PC-9 (cell line): ENCODE results near the gene EXD3. TPM values are rescaled to one million over a fixed set of nuclear protein-coding genes. Genes with fewer than 3 reads are reported as not detected.
"Not testable (repeated sequence)": the region's sequence is repeated elsewhere in the genome, so short reads cannot be mapped to it uniquely, and the experiment has no call there.

Experiments
- BruUV-seq: library from RNA; stranded (reverse); fragments of 400-500 nt; replicated peaks from 2 replicates; lab custom pipeline; 2021; lab: Mats Ljungman, UMichigan
- CTCF ChIA-PET: fragments of 300-600 bp; sonication (Branson Sonifier 250); formaldehyde crosslinking; loops from one replicate; lab custom pipeline; 2022; ENCODE audit warnings: antibody characterized with exemption; lab: Charles Lee
- POLR2A ChIA-PET: fragments of 300-600 bp; sonication (Branson Sonifier 250); formaldehyde crosslinking; loops from one replicate; lab custom pipeline; 2022; ENCODE audit warnings: antibody characterized with exemption; ENCODE audit not compliant: unreplicated experiment; lab: Charles Lee
- DNase-seq, 2 experiments: peaks; one replicate each; pipeline versions ENCODE4 v3.0.0 to v3.0.0-alpha.2; 2015 to 2022; ENCODE audit warnings: mixed read lengths in 1 of 2
- H2AFZ ChIP-seq: fragments of 200-600 bp; sonication (generic); 2 replicates; pipeline ENCODE4 v1.8.1; 2017; ENCODE audit warnings: antibody characterized with exemption
- H3F3A ChIP-seq: fragments of 200-600 bp; sonication (generic); 2 replicates; pipeline ENCODE4 v1.8.1; 2017; ENCODE audit warnings: antibody characterized with exemption, mild to moderate bottlenecking, low read depth; ENCODE audit not compliant: insufficient read depth
- H3K27ac ChIP-seq: fragments of 200-600 bp; sonication (generic); 2 replicates; pipeline ENCODE4 v1.6.1; 2016; ENCODE audit warnings: mixed run types
- H3K27me3 ChIP-seq: fragments of 200-600 bp; sonication (generic); 2 replicates; pipeline ENCODE4 v1.6.1; 2016; ENCODE audit warnings: low read depth, mixed run types; ENCODE audit not compliant: insufficient read depth
- H3K36me3 ChIP-seq: fragments of 200-600 bp; sonication (generic); 2 replicates; pipeline ENCODE4 v1.6.1; 2016; ENCODE audit warnings: low read depth, mixed run types
- H3K4me1 ChIP-seq: fragments of 200-600 bp; sonication (generic); replicated peaks from 2 replicates; pipeline ENCODE4 v1.6.1; 2016; ENCODE audit warnings: mixed run types; ENCODE audit not compliant: insufficient read depth
- H3K4me2 ChIP-seq: fragments of 200-600 bp; sonication (generic); 2 replicates; pipeline ENCODE4 v1.6.1; 2017; ENCODE audit warnings: mixed run types
- H3K4me3 ChIP-seq: fragments of 200-600 bp; sonication (generic); 2 replicates; pipeline ENCODE4 v1.6.1; 2016; ENCODE audit warnings: mixed run types
- H3K79me2 ChIP-seq: fragments of 200-600 bp; sonication (generic); 2 replicates; pipeline ENCODE4 v1.6.1; 2017; ENCODE audit warnings: low read depth, mixed run types
- H3K9me2 ChIP-seq: fragments of 200-600 bp; sonication (generic); 2 replicates; pipeline ENCODE4 v1.8.1; 2017; ENCODE audit warnings: mild to moderate bottlenecking; ENCODE audit not compliant: insufficient read depth
- H3K9me3 ChIP-seq: fragments of 200-600 bp; sonication (generic); 2 replicates; pipeline ENCODE4 v1.8.1; 2016; ENCODE audit warnings: low read depth; ENCODE audit not compliant: insufficient read depth
- H4K20me1 ChIP-seq: fragments of 200-600 bp; sonication (generic); 2 replicates; pipeline ENCODE4 v1.8.1; 2017; ENCODE audit not compliant: insufficient read depth
- EZH2 ChIP-seq: fragments of 200-600 bp; sonication (generic); IDR thresholded peaks from 2 replicates; pipeline ENCODE4 v1.8.0; 2017; ENCODE audit warnings: antibody characterized with exemption, low read depth
- intact Hi-C: fragments of 100-400 bp; cut with micrococcal nuclease; formaldehyde crosslinking; loops from one replicate; pipeline ENCODE4 v1.10.0; 2022; ENCODE audit not compliant: unreplicated experiment
- microRNA-seq: library from miRNA; unstranded; fragments of <30 nt; microRNA quantifications from one replicate; pipeline ENCODE4 v1.2.0, GENCODE V29; 2021; ENCODE audit warnings: borderline number of aligned reads, borderline replicate concordance
- total RNA-seq: library from RNA; stranded (reverse); gene quantifications from 2 replicates; pipeline ENCODE4 v1.2.3, GENCODE V29; 2021
- TF ChIP-seq, protein P1 (sequence below): fragments of 200-600 bp; sonication (generic); conservative IDR thresholded peaks from 2 replicates; pipeline ENCODE4 v1.6.1; 2017; ENCODE audit warnings: mixed run types, antibody characterized with exemption, mild to moderate bottlenecking, moderate library complexity

Gene EXD3
- total RNA-seq, 1 experiment from 2014 or later, result 23.7 TPM

DNA sequence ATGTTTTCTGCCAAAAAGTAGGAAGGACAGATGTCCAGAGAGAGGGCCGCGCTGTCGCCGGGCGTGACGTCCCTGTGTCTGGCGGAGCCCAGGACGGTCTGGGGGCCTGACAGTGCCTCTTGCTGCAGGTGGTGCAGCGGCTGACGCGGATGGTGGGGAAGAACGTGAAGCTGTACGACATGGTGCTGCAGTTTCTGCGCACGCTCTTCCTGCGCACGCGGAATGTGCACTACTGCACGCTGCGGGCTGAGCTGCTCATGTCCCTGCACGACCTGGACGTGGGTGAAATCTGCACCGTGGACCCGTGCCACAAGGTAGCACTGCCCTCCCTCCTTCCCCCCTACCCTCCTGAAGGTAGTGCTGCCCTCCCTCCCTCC is 160.1 kb downstream of the EXD3 start:
- intact Hi-C loops, result no loop called here
- Histone ChIP-seq H3K27ac (no peak overlapping the region), H3K9me2 (no peaks in the 10 kb centered on the region), H4K20me1 (no peaks in the 10 kb centered on the region; the same call in 1 of the 2 replicates), H3F3A (peaks cover 17% of the 10 kb centered on the region), H2AFZ (no peak overlapping the region), H3K36me3 (no peaks in the 10 kb centered on the region), H3K4me1 (no peaks in the 10 kb centered on the region), H3K9me3 (no peaks in the 10 kb centered on the region), H3K27me3 (no peaks in the 10 kb centered on the region), H3K4me2 (no peak overlapping the region), H3K79me2 (no peaks in the 10 kb centered on the region), H3K4me3 (no peak overlapping the region)
- TF ChIP-seq EZH2, result no peak
- TF ChIP-seq, protein P1, sequence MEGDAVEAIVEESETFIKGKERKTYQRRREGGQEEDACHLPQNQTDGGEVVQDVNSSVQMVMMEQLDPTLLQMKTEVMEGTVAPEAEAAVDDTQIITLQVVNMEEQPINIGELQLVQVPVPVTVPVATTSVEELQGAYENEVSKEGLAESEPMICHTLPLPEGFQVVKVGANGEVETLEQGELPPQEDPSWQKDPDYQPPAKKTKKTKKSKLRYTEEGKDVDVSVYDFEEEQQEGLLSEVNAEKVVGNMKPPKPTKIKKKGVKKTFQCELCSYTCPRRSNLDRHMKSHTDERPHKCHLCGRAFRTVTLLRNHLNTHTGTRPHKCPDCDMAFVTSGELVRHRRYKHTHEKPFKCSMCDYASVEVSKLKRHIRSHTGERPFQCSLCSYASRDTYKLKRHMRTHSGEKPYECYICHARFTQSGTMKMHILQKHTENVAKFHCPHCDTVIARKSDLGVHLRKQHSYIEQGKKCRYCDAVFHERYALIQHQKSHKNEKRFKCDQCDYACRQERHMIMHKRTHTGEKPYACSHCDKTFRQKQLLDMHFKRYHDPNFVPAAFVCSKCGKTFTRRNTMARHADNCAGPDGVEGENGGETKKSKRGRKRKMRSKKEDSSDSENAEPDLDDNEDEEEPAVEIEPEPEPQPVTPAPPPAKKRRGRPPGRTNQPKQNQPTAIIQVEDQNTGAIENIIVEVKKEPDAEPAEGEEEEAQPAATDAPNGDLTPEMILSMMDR, result no peak
- POLR2A ChIA-PET, result no interaction called here
- CTCF ChIA-PET, result no interaction called here
- BruUV-seq, result no TSS peak
- no peak for DNase-seq

DNA sequence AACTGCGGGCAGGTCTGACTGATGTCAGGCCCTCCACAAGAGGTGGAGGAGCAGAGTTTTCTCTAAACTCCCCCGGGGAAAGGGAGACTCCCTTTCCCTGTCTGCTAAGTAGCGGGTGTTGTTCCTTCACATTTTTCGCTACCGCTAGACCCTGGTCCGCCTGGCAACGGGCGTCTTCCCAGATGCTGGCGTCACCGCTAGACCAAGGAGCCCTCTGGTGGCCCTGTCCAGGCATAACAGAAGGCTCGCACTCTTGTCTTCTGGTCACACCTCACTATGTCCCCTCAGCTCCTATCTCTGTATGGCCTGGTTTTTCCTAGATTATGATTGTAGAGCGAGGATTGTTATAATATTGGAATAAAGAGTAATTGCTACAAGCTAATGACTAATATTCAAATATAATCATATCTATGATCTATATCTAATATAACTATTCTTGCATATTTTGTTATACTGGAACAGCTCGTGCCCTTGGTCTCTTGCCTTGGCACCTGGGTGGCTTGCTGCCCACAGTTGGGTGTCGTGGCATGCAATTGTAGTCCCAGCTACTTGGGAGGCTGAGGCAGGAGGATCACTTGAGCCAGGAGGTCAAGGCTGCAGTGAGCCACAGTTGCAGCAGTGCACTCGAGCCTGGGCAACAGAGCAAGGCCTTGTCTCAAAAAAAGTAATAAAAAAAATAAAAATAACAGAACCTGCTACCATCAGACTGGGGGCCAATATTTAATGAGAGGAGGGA is 160.6 kb downstream of the EXD3 start:
- H3K4me3 ChIP-seq, H3K4me2 ChIP-seq, POLR2A ChIA-PET, H3K9me2 ChIP-seq, H3K27me3 ChIP-seq, H3K27ac ChIP-seq, H3K4me1 ChIP-seq, H2AFZ ChIP-seq, H3K9me3 ChIP-seq, intact Hi-C loops, H3K36me3 ChIP-seq, BruUV-seq, H3K79me2 ChIP-seq, H4K20me1 ChIP-seq: not testable (repeated sequence)
- peaks cover 17% of the 10 kb centered on the region for H3F3A ChIP-seq
- DNase-seq, result peak in 1 of 2 experiments; percentile 43
- CTCF ChIA-PET, result interaction anchor here (0.6 to 0.8 kb wide), 2 partner anchors 26 to 139 kb away, joined by 3 to 9 read pairs; no protein-coding TSS in a partner anchor
- TF ChIP-seq, protein P1, result peak; percentile 58

Small RNAs within 50 kb of the gene (microRNA-seq; reads per million reads assigned to microRNA genes)
- gene MIR7114, result 4.7 reads per million

Other genes with a start within 250 kb of the EXD3 start
- 92.1 and 95.4 TPM in 2 replicates for gene ANAPC2, start 234.6 kb downstream of the EXD3 start, total RNA-seq
- 98.7 and 109 TPM in 2 replicates for gene SSNA1, start 234.5 kb downstream of the EXD3 start, total RNA-seq
- gene TPRN, start 222.4 kb downstream of the EXD3 start, total RNA-seq, result 61.0 and 61.8 TPM in 2 replicates
- gene TMEM203, start 217.5 kb downstream of the EXD3 start, total RNA-seq, result 43.3 and 45.5 TPM in 2 replicates
- gene NDOR1, start 217.5 kb downstream of the EXD3 start, total RNA-seq, result 27.7 and 28.8 TPM in 2 replicates
- 31.3 and 38.0 TPM in 2 replicates for gene RNF208, start 200.9 kb downstream of the EXD3 start, total RNA-seq
- 9.0 and 15.2 TPM in 2 replicates for gene CYSRT1, start 198.0 kb downstream of the EXD3 start, total RNA-seq
- gene RNF224, start 195.7 kb downstream of the EXD3 start, total RNA-seq, result 3.9 and 4.7 TPM in 2 replicates
- gene SLC34A3, start 192.3 kb downstream of the EXD3 start, total RNA-seq, result 1.4 and 2.5 TPM in 2 replicates
- gene TUBB4B, start 181.9 kb downstream of the EXD3 start, total RNA-seq, result 441 and 494 TPM in 2 replicates
- 0.45 and 0.46 TPM in 2 replicates for gene STPG3, start 171.9 kb downstream of the EXD3 start, total RNA-seq
- 94.2 and 103 TPM in 2 replicates for gene NELFB, start 167.8 kb downstream of the EXD3 start, total RNA-seq
- 48.9 and 59.9 TPM in 2 replicates for gene TOR4A, start 145.4 kb downstream of the EXD3 start, total RNA-seq
- 20.6 and 25.8 TPM in 2 replicates for gene NRARP, start 120.9 kb downstream of the EXD3 start, total RNA-seq
- gene NOXA1, start 231 bp upstream of the EXD3 start, total RNA-seq, result 10.5 and 22.8 TPM in 2 replicates
- gene ENTPD8, start 18.2 kb upstream of the EXD3 start, total RNA-seq, result 5.4 and 5.9 TPM in 2 replicates
- gene NSMF, start 36.2 kb upstream of the EXD3 start, total RNA-seq, result 73.4 and 90.4 TPM in 2 replicates
- gene PNPLA7, start 127.2 kb upstream of the EXD3 start, total RNA-seq, result 1.9 and 4.9 TPM in 2 replicates
- gene MRPL41, start 128.7 kb upstream of the EXD3 start, total RNA-seq, result 54.5 and 87.7 TPM in 2 replicates
- 48.5 and 52.2 TPM in 2 replicates for gene DPH7, start 155.8 kb upstream of the EXD3 start, total RNA-seq
- 47.7 and 49.2 TPM in 2 replicates for gene ZMYND19, start 167.3 kb upstream of the EXD3 start, total RNA-seq
- 116 and 127 TPM in 2 replicates for gene ARRDC1, start 182.5 kb upstream of the EXD3 start, total RNA-seq
- 111 and 116 TPM in 2 replicates for gene EHMT1, start 195.8 kb upstream of the EXD3 start, total RNA-seq